ENCODE measurements around the gene SFT2D1. TPM values are rescaled to one million over a fixed set of nuclear protein-coding genes. Genes with fewer than 3 reads are reported as not detected.

The SFT2D1 gene
- total RNA-seq, 1 donor from 2014 or later, result 60.8 TPM

DNA sequence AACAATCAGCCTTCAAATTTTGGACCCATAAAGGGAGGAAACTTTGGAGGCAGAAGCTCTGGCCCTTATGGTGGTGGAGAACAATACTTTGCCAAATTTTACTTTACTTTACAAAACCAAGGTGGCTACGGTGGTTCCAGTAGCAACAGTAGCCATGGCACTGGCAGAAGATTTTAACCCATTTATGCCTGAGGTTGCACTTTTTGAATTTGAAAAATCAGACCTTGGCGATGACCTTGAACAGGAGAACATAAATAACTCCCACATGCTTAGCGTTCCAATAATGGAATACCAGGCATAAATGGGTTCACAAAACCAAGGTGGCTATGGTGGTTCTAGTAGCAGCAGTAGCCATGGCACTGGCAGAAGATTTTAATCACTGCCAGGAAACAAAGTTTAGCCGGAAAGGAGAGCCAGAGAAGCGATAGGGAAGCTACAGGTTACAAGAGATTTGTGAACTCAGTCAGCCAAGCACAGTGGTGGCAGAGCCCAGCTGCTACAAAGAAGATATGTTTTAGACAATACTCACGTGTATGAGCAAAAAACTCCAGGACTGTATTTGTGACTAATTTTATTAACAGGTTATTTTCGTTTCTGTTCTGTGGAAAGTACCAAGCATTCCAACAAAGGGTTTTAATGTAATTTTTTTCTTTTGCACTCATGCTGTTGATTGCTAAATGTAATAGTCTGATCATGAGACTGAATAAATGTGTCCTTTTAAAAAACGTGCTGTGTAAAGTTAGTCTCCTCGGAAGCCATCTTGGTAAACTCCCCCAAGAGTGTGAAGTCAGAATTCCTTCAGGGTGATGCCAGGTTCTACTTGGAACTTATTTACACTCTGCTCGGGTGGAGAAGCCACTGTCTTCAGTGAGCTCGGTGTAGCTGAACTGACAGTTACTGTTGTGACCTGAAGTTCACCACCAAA is 6.7 kb downstream of the SFT2D1 start:
- intact Hi-C loops (cut with micrococcal nuclease), result no loop called here

- intact Hi-C loops (cut with micrococcal nuclease), result no loop called here
These were observed 7.5 kb downstream of the SFT2D1 start for GRCh38 chr6:166334878-166335277.

DNA sequence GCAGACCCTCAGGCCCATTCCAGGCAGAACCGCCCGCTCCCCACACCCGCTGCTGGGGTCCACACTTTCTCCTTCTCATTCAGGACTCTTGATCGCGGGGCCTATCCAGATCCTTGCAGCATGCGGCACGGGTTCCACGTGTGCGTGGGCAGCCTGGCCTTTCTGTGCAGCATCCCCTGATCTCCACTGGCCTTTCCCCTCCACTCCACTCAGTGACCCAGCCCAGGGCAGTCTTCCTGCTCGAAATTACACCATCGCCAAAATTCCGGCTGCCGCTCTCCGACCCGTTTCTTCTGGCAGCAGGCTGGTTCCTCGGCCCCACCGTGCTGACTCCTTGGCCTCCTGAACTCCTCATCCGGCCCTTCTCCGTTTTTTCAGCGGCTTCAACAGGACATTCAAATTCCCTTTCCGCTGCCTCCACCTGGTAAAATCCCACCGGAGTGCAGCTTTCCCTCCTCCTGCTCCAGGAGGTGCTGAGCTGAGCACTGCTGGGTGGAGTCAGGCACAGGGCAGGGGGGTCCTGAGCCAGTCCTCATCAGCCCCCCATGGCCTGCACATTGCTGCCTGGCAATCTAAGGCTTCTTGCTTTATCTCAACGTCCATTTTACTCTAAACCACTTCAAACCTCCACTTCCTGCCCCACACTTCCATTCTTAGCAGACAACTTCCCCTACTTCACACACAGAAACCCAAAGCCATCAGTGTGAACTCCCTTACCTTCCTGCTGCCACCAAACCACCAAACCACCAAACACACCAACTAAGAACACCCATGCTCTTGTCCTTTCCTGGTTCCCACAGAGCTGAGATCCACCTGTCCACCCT is 9.0 kb downstream of the SFT2D1 start:
- intact Hi-C loops (cut with micrococcal nuclease), result loop anchor here (1.0 to 2.0 kb wide), 3 partner anchors 9 to 295 kb away; partner anchors contain the start of gene SFT2D1

- intact Hi-C loops (cut with micrococcal nuclease), result loop anchor here (2.0 kb wide), 1 partner anchor 297 kb away; no protein-coding TSS in a partner anchor
These were observed 10.6 kb downstream of the SFT2D1 start for GRCh38 chr6:166331503-166332415.

DNA sequence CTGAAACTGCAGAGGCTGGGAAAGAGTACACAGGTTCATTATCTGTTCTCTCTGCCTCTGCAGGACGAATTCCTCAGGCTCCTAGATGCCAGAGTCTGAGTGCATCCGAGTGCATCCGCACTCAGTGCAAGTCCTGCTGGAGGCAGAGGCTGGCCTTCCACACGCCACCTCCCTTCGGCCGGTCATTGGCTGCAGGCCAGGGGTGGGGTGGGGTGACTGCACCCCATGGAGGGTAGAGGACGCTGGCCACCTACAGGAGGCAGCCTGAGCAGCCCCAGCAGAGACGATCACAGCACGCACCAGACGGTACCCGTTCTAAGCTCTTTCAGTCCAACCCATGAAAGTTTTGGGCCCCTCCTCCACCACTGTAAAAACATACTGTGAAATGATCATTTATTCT is 11.7 kb downstream of the SFT2D1 start:
- intact Hi-C loops (cut with micrococcal nuclease), result no loop called here

GRCh38 chr6:166325383-166326042 is 16.8 kb downstream of the SFT2D1 start:
- intact Hi-C loops (cut with micrococcal nuclease), result no loop called here

GRCh38 chr6:166323395-166323794 is 18.9 kb downstream of the SFT2D1 start:
- intact Hi-C loops (cut with micrococcal nuclease), result no loop called here

DNA sequence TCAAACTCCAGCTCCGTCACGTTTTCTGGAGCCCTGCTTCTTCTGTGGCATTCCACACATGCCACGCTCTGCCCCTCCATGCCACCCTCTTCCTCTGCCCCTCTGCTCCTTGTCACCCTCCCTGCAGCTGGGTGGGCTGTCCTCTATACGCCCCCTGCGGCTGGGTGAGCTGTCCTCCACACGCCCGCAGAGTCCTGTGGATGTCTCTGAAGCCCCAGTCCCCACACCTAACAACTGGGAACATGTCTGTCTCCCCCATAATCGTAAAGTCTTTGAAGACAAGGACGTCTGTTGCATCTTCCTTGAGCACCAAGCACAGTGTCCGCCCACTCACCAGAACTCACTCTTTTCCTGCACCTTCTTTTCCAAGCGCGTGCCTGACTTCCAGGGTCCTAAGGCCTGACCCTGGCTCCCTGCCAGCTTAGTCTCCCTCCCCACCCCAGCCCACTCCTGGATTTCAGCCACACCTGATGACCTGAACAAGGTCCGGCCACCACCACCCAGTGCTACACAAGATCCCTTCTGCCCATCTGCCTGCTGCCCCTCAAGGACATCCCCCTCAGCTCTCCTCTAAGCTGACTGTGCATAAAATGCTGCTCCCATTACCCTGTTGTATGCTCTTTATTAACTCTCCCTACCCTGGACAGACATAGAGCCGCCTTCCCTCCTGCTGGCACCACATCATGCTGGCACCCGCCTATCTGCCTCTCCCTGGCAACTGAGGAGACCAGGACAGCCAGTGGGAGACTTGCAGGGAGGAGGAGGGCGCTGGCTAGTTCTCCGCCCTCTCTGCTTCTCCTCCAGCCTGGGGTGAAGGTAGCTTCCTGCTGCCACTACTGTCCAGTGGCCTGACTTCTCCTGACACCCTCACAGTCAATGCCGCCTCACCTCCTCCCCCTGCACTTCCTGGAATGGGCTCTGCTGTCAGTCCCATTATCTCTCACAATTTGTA is 23.4 kb downstream of the SFT2D1 start:
- intact Hi-C loops (cut with micrococcal nuclease), result no loop called here

GRCh38 chr6:166318227-166318626 is 24.1 kb downstream of the SFT2D1 start:
- intact Hi-C loops (cut with micrococcal nuclease), result no loop called here

DNA sequence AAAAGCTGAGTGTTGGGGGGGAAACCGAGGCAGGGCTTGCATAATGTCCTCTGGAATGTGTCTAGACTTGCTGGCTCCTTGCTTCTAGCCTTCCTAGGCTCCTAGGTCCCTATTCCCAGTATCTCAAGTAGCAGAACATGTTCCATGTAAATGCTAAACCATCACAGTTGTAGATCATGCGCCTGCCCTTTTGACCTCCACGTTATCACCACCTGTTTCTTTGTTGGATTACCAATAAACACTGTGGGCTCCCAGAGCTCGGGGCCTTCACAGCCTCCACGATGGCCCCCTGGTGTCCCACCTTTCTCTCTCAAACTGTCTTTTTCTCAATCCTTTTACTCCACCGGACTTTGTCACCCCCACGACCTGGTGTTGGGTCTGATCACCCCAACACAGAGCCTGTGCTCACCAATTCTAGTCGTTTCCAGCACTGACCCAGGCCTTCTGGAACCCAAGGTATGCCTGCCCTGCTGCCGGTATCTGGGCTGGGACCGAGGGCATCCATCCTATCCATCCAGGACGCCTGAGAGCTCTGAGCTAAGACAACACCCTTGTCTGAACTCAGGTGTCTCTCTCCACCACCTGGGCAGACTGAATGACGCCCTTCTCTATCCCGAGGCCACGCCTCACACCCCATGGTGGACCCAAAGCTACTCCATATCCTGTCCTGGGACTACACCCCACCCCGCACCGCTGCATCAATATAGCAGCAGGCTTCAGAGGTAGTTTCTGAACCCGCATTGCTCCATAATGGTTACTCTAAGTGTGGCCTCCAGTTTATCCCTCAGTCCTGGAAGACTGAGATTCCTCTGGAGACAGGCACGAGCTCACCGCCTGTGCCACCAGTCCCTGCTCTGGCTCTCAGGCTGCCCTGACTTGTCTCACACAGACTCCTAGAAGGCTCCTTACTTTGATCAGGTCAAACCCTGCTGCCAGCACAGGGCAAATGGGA is 24.8 kb downstream of the SFT2D1 start:
- intact Hi-C loops (cut with micrococcal nuclease), result no loop called here

DNA sequence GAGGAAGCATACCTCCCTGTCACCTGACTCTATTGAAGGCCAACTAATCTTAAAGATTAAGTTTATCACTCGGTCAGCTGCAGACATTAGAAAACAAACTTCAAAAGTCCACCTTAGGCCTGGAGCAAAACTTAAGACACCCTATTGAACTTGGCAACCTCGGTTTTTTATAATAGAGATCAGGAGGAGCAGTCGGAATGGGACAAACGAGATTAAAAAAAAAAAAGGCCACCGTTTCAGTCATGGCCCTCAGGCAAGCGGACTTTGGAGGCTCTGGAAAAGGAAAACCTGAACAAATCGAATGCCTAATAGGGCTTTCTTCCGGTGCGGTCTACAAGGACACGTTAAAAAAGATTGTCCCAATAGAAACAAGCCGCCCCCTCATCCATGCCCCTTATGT is 26.9 kb downstream of the SFT2D1 start:
- intact Hi-C loops (cut with micrococcal nuclease), result no loop called here

DNA sequence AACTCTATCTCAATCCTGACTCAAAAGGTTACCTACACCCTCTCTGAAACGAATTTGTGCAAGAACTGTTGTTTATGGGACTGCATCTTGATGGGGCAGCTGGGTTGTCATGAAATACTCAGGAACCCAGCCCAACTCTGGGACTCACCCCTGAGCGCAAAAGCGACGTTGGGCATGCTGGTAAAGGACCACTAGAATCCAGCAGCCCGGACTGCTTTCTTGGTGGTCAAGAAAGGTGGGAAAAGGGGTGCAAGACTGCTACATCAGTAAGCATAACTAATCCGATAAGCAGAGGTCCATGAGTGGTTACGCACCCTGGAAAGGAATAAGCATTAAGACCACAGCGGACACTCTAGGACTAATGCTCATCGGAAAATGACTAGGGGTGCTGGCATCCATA is 27.9 kb downstream of the SFT2D1 start:
- intact Hi-C loops (cut with micrococcal nuclease), result no loop called here

DNA sequence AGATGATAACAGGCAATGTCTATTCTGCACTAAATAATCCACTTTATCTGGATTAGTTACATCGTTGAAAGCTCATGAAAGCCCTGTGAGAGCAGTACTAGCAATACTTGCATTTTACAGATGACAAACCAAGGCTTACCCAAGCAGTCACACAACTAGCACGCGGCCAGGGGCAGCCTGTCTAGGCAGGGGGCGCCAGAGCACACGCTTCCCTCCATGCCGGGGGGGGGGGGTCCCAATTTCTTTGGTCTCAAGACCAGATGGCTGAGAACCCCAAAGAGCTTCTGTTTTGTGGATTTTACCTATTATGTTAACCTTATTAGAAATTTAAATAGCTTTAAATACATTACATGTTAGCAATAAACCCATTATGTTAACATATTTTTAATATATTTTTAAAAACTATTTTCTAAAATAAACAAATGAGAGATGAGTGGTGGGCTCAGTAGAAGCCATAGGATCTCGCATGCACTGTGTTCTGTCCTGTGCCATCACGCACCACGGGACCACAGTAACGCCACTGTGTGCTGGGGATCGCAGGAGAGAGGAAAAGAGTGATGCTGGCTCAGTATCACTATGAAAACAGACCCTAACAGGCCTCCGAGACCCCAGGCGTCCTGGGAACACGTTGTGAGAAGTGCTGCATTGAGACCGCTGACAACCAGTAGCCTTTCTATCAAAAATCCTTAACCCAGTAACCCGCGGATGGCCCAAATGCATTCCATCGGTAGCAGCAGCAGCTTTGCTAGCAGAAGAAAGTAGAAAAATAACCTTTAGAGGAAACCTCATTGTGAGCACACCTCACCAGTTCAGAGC is 28.9 kb downstream of the SFT2D1 start:
- intact Hi-C loops (cut with micrococcal nuclease), result loop anchor here (1.0 kb wide), 2 partner anchors 70 to 87 kb away; no protein-coding TSS in a partner anchor

GRCh38 chr6:166312832-166313231 is 29.5 kb downstream of the SFT2D1 start:
- intact Hi-C loops (cut with micrococcal nuclease), result loop anchor here (1.0 kb wide), 2 partner anchors 70 to 87 kb away; no protein-coding TSS in a partner anchor

DNA sequence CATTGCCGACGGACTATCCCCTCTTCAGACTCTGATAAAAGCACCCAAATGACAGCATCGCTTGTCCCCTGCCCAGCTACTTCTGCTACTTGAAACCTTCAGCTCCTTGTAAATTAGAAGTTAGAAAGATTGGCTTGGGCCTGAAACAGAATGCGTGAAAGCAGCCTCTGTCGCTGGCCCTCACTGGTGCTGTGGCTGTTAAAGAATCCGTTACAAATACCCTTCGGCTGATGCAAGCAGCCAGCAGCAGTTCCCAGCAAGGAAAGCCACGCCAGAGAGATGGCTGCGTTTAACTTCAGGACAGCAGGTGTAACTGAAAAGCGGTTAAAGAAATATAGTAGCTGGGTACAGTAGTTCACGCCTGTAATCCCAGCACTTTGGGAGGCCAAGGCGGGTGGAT is 31.7 kb downstream of the SFT2D1 start:
- intact Hi-C loops (cut with micrococcal nuclease), result no loop called here

- intact Hi-C loops (cut with micrococcal nuclease), result loop anchor here (5.0 kb wide), 1 partner anchor 32 kb away; the partner anchor contains the start of gene SFT2D1
These were observed 32.4 kb downstream of the SFT2D1 start for GRCh38 chr6:166309977-166310376.
